ENCODE data around the gene CCDC33.

The CCDC33 gene

GRCh38 chr15:74384881-74385643 lies 148.9 kb downstream of the CCDC33 start:
- no peak for DNase-seq

- DNase-seq: no peak
Measured at GRCh38 chr15:74385733-74386132, 149.6 kb downstream of the CCDC33 start.
